Fibroblast of mammary gland (primary cell): ENCODE data around the gene HP.
"Not testable (repeated sequence)": the region's sequence is repeated elsewhere in the genome, so short reads cannot be mapped to it uniquely, and the experiment has no call there.

Experiments used
- DNase-seq: peaks from one replicate; pipeline ENCODE4 v3.0.0-alpha.2; 2010; ENCODE audit warnings: low read depth
- H3K4me3 ChIP-seq: 2 replicates; pipeline ENCODE4 v1.5.1; 2011; ENCODE audit warnings: low read depth, mild to moderate bottlenecking, low read length, moderate library complexity; ENCODE audit not compliant: control insufficient read depth
- CTCF ChIP-seq: conservative IDR thresholded peaks from 2 replicates; pipeline ENCODE4 v1.5.1; 2011; ENCODE audit warnings: low read depth, low read length, inconsistent platforms; ENCODE audit not compliant: control insufficient read depth, insufficient read depth

The HP gene

GRCh38 chr16:72054254-72054847, at the start of gene HP:
Gene HP, plus strand, starts transcription at chr16:72054505. Its CDS starts 148 bp downstream, at chr16:72054653.
- not testable (repeated sequence) for DNase-seq, H3K4me3 ChIP-seq

DNA sequence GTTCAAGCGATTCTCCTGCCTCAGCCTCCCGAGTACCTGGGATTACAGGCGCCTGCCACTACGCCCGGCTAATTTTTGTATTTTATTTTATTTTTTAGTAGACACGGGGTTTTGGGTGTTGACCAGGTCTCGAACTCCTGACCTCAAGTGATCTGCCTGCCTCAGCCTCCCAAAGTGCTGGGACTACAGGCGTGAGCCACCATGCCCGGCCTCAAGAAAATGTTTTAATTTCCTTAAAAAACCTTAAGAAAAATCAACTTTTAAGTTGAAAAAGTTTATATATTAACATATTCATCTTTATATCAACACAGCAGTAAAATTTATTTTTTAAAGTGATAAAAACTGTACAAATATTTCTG, 46.3 kb upstream of the HP start:
- H3K4me3 ChIP-seq, result peak overlapping the region; percentile 25
- not testable (repeated sequence) for DNase-seq

DNA sequence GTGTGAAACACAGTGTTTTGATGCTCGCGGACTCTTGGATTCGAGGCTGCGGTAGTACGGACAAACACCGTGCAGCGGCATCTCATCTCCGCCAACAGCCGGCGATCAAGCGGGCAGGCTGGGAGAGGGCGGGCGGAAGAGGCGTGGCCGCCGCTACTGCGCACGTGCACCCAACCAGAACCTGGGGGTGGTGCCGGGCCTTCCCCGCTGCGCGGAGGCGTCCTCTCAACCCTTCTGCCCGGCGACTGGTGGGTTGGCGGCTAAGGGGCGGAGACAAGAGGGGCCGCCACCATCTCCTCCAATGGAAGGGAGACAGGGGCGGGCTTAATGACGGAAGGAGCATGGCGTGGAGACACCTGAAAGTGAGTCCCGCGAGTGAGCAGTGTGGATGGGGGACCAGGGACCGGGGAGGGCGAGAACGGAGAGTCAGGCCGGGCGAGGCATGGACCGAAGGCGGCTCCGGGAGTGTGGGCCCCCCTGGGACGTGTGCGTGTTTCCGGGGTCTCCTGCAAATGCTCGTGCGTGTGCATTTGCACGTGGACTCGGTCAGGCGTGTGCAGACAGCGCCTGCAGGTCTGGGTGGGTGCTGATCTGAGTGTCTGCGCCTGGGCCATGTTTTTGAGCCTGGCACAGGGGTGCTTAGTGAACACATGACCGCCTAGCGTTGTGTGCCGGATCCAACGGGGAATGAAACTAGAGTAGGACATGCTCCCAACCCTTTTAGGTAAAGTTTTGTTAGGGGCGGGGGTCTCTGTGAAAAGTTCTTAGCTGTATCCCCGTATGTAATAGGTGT, 45.7 kb upstream of the HP start, which contains the start of gene DHODH:
Gene DHODH (plus strand): TSS at position 321 of the 793 bp plus-strand sequence. CDS start 21 bp downstream, at position 342.
- DNase-seq, result peak; percentile 95
- TF ChIP-seq CTCF, result no peak
- H3K4me3 ChIP-seq, result peak within 1 kb of the TSS; percentile 97

DNA sequence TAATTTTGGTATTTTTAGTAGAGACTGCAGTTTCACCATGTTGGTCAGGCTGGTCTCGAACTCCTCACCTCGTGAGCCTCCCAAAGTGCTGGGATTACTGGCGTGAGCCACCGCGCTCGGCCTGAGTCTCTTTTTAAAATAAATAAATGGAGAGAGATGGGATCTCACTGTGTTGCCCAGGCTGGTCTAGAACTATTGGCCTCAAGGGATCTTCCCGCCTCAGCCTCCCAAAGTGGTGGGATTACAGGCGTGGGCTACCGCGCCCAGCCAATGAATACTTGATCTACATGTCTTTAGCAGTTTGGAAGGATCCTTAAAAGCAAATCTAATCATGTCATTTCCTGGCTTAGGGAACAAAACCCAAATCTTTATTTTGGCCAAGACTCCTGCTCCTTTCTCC, 44.5 kb upstream of the HP start:
- DNase-seq, result no peak
- H3K4me3 ChIP-seq, result no peak overlapping the region
- TF ChIP-seq CTCF, result no peak

DNA sequence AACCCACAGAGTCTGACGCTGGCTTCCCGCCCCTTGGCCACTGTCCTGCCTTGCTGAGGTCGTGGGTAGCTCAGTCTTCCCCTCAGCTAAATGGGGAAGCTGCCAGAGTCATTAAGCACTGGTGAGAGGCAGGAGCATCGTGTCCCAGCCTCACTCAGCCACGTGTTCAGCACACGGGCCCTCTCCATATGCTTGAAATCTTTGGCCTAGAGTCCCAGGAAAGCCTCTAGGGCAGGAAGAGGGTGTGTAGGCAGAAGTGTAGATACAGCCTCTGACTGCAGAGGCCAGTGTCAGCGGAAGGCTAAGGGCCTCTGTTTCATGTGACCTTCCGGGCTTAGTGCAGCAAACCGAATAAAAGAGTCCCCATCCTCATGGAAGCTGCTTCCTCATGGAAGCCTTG, 41.7 kb upstream of the HP start:
- DNase-seq, result no peak
- no peak overlapping the region for H3K4me3 ChIP-seq
- no peak for TF ChIP-seq CTCF

- TF ChIP-seq CTCF, result no peak
- H3K4me3 ChIP-seq, result no peak overlapping the region
- peak; percentile 51 for DNase-seq
These were observed 40.9 kb upstream of the HP start for GRCh38 chr16:72013389-72013788.

- H3K4me3 ChIP-seq, result no peak overlapping the region
- no peak for TF ChIP-seq CTCF
- peak; percentile 9 for DNase-seq
These were observed 40.3 kb upstream of the HP start for GRCh38 chr16:72013888-72014581.
